Pancreas (tissue), 10 donors: ENCODE results near the gene AUTS2. TPM values are rescaled to one million over a fixed set of nuclear protein-coding genes. Genes with fewer than 3 reads are reported as not detected.

Experiments
- ATAC-seq, 4 donors: fragments of 200-7000 bp; cut with Tn5 transposase; one replicate each; pipeline versions ENCODE4 v1.8.0 to v1.9.1; 2020; ENCODE audit warnings: mild to moderate bottlenecking in 4 of 4, moderate library complexity in 4 of 4
- DNase-seq, 6 donors: peaks; one replicate each; pipeline ENCODE4 v3.0.0-alpha.2; 2020
- FAIRE-seq: peaks from 2 replicates; lab custom pipeline; 2012; peaks lifted over from hg19 to GRCh38; lab: Jason Lieb, UNC
- H3K27ac ChIP-seq, 4 donors: fragments of 200-600 bp; sonication (generic); 1 replicate in 3 of 4; 2 replicates in 1 of 4; pipeline versions ENCODE4 v1.5.0 to v1.8.0; 2020
- H3K27me3 ChIP-seq, 4 donors: fragments of 200-600 bp; one replicate each; pipeline ENCODE4 v1.8.0; 2021
- H3K36me3 ChIP-seq, 3 donors: fragments of 200-600 bp; sonication (generic) in 1 of 3; one replicate each; pipeline versions ENCODE4 v1.5.0 to v1.8.0; 2020 to 2021
- H3K4me1 ChIP-seq, 3 donors: fragments of 200-600 bp; one replicate each; pipeline ENCODE4 v1.8.0; 2021
- H3K4me3 ChIP-seq, 4 donors: fragments of 200-600 bp; sonication (generic) in 2 of 4; one replicate each; pipeline versions ENCODE4 v1.5.0 to v1.8.0; 2020 to 2021
- H3K9me3 ChIP-seq, 4 donors: fragments of 200-600 bp; one replicate each; pipeline ENCODE4 v1.8.0; 2021
- WGBS, 2 donors: extraction: QIAGEN DNeasy Blood & Tissue Kit; methylation state at CpG; one replicate each; pipeline ENCODE4 v1.1.7; 2013; 5-methylcytosine and 5-hydroxymethylcytosine counted together
- intact Hi-C, 3 donors: fragments of 100-400 bp; cut with DNase I; formaldehyde crosslinking; loops; one replicate each; pipeline versions ENCODE4 v1.11.1 to v1.14.2; 2022
- polyA plus RNA-seq, 2 donors: library from polyadenylated mRNA; stranded (reverse); fragments of 200-250 nt; gene quantifications; one replicate each; pipeline ENCODE4 v1.2.3, GENCODE V29; 2013
- total RNA-seq, 6 donors: library from RNA; stranded (reverse); fragmentation: NEBNext Ultra II Directional in 4 of 6; extraction: Animal tissue kit (Norgen Biotek cat#: 25700) in 4 of 6; gene quantifications; one replicate each; pipeline versions ENCODE4 v1.2.1 to v1.2.4, GENCODE V29; 2021 to 2023
- TF ChIP-seq, protein P1 (sequence below), 4 donors: fragments of 200-600 bp; sonication (generic) in 3 of 4; IDR thresholded peaks; one replicate each; pipeline versions ENCODE4 v1.5.0 to v1.8.0; 2021; ENCODE audit warnings: antibody characterized with exemption in 4 of 4
- donor health status: healthy with polysubstance abuse.
- donor health status: DM: no; HTN: no; CAD: no; lungs with moderate emphysema.
- donor health status: DM: no; HTN: no; CAD: no.
- donor health status: control.
- donor health status: control.
- donor health status: Bipolar disorder and iron deficiency.
- donor health status: DM: yes; HTN: yes; CAD: no.
- donor health status: DM: no; HTN: no; CAD: no.
- donor health status: DM: no; HTN: no; CAD: no.
- donor health status: DM: yes; HTN: yes; CAD: no.

Gene AUTS2
- total and polyA plus RNA-seq, 8 donors = 5.8 to 16.8 (median 9.9) TPM

GRCh38 chr7:69803699-69804516, 205.6 kb downstream of the AUTS2 start:
- TF ChIP-seq, protein P1, sequence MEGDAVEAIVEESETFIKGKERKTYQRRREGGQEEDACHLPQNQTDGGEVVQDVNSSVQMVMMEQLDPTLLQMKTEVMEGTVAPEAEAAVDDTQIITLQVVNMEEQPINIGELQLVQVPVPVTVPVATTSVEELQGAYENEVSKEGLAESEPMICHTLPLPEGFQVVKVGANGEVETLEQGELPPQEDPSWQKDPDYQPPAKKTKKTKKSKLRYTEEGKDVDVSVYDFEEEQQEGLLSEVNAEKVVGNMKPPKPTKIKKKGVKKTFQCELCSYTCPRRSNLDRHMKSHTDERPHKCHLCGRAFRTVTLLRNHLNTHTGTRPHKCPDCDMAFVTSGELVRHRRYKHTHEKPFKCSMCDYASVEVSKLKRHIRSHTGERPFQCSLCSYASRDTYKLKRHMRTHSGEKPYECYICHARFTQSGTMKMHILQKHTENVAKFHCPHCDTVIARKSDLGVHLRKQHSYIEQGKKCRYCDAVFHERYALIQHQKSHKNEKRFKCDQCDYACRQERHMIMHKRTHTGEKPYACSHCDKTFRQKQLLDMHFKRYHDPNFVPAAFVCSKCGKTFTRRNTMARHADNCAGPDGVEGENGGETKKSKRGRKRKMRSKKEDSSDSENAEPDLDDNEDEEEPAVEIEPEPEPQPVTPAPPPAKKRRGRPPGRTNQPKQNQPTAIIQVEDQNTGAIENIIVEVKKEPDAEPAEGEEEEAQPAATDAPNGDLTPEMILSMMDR (IDR thresholded peaks at IDR 0.05) = no peak
- Histone ChIP-seq H3K4me1 (peaks cover 0 to 13% (median 8%) of the 10 kb centered on the region in 3 donors), H3K36me3 (no peaks in the 10 kb centered on the region), H3K27me3 (no peaks in the 10 kb centered on the region), H3K4me3 (no peak overlapping the region), H3K27ac (no peak overlapping the region), H3K9me3 (no peaks in the 10 kb centered on the region)
- DNase-seq = no peak
- intact Hi-C loops = no loop called here
- ATAC-seq = no peak
- FAIRE-seq = no peak
- WGBS, 2 donors = 84 to 87% methylated on average over 5 of the region's 5 CpGs

DNA sequence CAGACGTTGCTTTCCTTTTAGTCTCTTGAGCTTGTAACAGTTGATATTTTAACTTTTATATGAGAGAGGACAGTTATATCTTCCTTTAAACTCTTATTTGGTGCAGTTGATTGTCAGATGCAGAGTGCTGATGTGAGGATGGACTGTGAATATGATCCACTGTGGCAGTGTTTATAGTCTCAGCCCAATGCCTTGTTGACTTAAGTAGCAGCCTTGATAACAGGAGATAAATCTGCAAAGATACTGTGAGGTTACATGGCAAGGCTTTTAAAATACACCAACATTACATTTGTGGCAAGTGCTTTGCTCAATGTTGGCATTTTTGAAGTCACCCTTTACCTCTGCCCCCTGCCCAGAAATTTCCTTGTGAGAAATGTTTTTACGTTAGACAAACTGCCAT, 206.7 kb downstream of the AUTS2 start:
- TF ChIP-seq, protein P1 (IDR thresholded peaks at IDR 0.05) = no peak
- H3K27ac ChIP-seq = no peak overlapping the region
- H3K4me1 ChIP-seq = peaks cover 0 to 8% (median 8%) of the 10 kb centered on the region in 3 donors
- ATAC-seq = no peak
- no peak for DNase-seq
- intact Hi-C loops = no loop called here
- H3K9me3 ChIP-seq = no peaks in the 10 kb centered on the region
- H3K27me3 ChIP-seq = no peaks in the 10 kb centered on the region
- FAIRE-seq = no peak
- no peak overlapping the region for H3K4me3 ChIP-seq
- 60 to 63% methylated on average over 2 of the region's 2 CpGs for WGBS, 2 donors
- no peaks in the 10 kb centered on the region for H3K36me3 ChIP-seq

GRCh38 chr7:69808391-69808790, 210.1 kb downstream of the AUTS2 start:
- Histone ChIP-seq H3K27me3 (no peaks in the 10 kb centered on the region), H3K36me3 (no peaks in the 10 kb centered on the region), H3K4me1 (no peaks in the 10 kb centered on the region), H3K27ac (no peak overlapping the region), H3K4me3 (no peak overlapping the region), H3K9me3 (no peaks in the 10 kb centered on the region)
- FAIRE-seq (no peak), DNase-seq (no peak), ATAC-seq (no peak)
- TF ChIP-seq, protein P1 (IDR thresholded peaks at IDR 0.05) = no peak
- WGBS, 2 donors = 99 to 100% methylated on average over 1 of the region's 1 CpG
- intact Hi-C loops = no loop called here

- no peak for ATAC-seq
- WGBS, 2 donors = 78 to 83% methylated on average over 7 of the region's 7 CpGs
Observed at GRCh38 chr7:69811476-69812308, 213.4 kb downstream of the AUTS2 start.

More at GRCh38 chr7:69811476-69812308, 213.4 kb downstream of the AUTS2 start:
- no peaks in the 10 kb centered on the region for H3K4me1 ChIP-seq
- FAIRE-seq (no peak), DNase-seq (no peak)
- H3K27ac ChIP-seq = no peak overlapping the region
- intact Hi-C loops = no loop called here
- no peaks in the 10 kb centered on the region for H3K9me3 ChIP-seq
- TF ChIP-seq, protein P1 (IDR thresholded peaks at IDR 0.05) = no peak
- no peak overlapping the region for H3K4me3 ChIP-seq
- H3K36me3 ChIP-seq = no peaks in the 10 kb centered on the region
- no peaks in the 10 kb centered on the region for H3K27me3 ChIP-seq
